Activated T-helper 17 cell treated with anti-CD3 and anti-CD28 coated beads, Interleukin-2, amount 50 U/mL, for 72 hours (primary cell): Measurements from ENCODE around the gene SULT1A1. TPM values are rescaled to one million over a fixed set of nuclear protein-coding genes. Genes with fewer than 3 reads are reported as not detected.
"Not testable (repeated sequence)": the region's sequence is repeated elsewhere in the genome, so short reads cannot be mapped to it uniquely, and the experiment has no call there.

Source experiments
- ATAC-seq: fragments of 150-1000 bp; cut with Tn5 transposase; replicated peaks from 2 replicates; pipeline ENCODE4 v1.10.0; 2021; ENCODE audit warnings: mild to moderate bottlenecking, moderate library complexity
- H3K27ac Mint-ChIP-seq: one replicate; pipeline ENCODE4 v1.8.0; 2022; ENCODE audit warnings: mixed read lengths
- H3K27me3 Mint-ChIP-seq: one replicate; pipeline ENCODE4 v1.8.0; 2022; ENCODE audit warnings: mixed read lengths
- H3K36me3 Mint-ChIP-seq: one replicate; pipeline ENCODE4 v1.8.0; 2022; ENCODE audit warnings: low read depth, mild to moderate bottlenecking, mixed read lengths
- H3K4me1 Mint-ChIP-seq: one replicate; pipeline ENCODE4 v1.8.0; 2022; ENCODE audit warnings: mixed read lengths
- H3K4me3 Mint-ChIP-seq: one replicate; pipeline ENCODE4 v1.8.0; 2022; ENCODE audit warnings: mild to moderate bottlenecking, mixed read lengths
- H3K9me3 Mint-ChIP-seq: one replicate; pipeline ENCODE4 v1.8.0; 2022; ENCODE audit warnings: mixed read lengths
- total RNA-seq, 2 donors: library from RNA; stranded (reverse); gene quantifications; one replicate each; pipeline ENCODE4 v1.2.3, GENCODE V29; 2022

SULT1A1 gene
- total RNA-seq = 1 to 10 TPM; 5.9 to 7.1 TPM

DNA sequence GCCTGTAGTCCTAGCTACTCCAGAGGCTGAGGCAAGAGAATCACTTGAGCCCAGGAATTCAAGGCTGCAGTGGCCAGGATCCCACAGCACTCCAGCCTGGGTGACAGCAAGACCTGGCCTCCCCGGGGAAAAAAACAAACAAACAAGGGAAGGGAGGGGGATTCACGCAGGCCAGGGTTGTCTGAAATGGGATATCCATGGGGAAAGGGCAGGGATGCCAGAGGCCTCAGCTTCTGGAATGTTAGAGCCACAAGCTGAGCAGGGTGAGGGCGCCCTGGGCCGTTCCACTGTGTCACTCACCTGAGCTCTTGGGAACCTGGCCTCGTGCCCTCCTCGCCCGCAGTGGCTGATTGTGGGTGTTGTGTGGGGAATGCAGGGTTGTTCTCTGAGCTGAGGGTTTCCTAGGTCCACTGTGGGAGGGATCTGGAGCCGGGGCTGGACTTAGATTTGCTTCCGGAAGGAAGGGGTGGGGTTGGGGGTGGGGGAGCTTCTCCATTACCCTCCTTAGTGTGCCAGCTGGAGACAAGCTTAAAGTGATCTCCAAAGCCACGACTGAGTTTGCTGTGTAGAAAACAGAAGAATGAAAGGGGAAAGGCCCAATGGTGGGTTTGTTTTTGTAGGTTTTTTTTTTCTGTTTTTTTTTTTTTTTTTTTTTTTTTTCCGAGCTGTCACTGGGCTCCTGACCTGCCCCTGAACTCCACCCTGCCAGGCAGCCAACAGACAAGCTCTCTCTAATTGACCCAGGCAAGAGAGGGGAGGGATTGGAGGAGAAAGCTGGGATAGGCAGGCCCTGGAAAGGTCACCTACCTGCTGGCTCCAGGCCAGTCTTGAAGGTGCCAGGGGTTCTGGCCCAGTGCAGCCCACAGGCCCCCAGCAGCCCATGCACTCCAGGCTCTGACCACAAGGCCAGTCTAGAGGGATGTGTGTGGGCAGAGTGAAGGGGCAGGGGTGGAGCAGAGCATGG is at the start of gene SULT1A1:
SULT1A1 (minus strand) TSS at position 414 of the 964 bp plus-strand sequence. CDS start 1,189 bp downstream, outside the sequence.
- H3K4me3 Mint-ChIP-seq = no peak within 1 kb of the TSS
- peaks cover 9% of the 10 kb centered on the region for H3K4me1 Mint-ChIP-seq
- no peaks in the 10 kb centered on the region for H3K36me3 Mint-ChIP-seq
- ATAC-seq = no peak
- no peaks in the 10 kb centered on the region for H3K9me3 Mint-ChIP-seq
- H3K27me3 Mint-ChIP-seq = no peaks in the 10 kb centered on the region
- peak within 1 kb of the TSS; percentile 36 for H3K27ac Mint-ChIP-seq

DNA sequence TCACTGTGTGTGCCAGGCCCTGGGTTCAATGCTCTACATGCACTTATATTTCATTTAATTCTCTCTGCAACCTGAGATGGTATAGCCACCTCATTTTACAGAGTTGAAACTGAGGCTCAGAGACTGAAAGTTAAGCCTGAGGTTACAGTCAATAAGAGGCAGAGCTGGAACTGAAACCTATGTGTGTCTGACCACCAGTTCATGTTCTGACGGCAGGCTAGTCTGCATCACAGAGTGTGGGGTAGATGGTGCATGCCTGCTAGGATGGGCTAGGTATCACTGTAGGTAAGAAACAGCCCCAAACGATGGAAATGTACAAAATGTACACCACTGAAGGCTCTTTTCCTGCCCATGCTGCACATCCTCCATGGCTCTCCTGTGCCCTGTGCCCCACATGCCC is 30.1 kb upstream of the SULT1A1 start:
- not testable (repeated sequence) for H3K4me3 Mint-ChIP-seq, H3K9me3 Mint-ChIP-seq, H3K4me1 Mint-ChIP-seq, H3K27me3 Mint-ChIP-seq, ATAC-seq, H3K36me3 Mint-ChIP-seq, H3K27ac Mint-ChIP-seq

DNA sequence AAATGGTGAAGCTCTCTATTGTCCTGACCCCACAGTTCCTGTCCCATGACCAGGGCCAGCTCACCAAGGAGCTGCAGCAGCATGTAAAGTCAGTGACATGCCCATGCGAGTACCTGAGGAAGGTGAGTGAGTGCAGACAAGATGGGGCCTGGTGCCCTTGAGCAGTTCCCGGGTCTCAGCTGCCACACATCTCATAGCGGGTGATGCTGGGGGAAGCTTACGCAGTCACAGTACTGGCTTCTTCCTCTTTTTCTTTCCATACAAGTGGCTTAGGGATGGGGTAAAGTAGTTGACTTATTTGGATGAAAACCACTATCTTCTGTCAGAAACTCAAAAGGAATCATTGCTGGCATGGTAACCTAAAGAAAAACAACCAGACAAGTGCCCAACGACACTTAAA is 28.5 kb upstream of the SULT1A1 start:
- H3K27ac Mint-ChIP-seq, H3K9me3 Mint-ChIP-seq, H3K4me3 Mint-ChIP-seq, H3K4me1 Mint-ChIP-seq, H3K27me3 Mint-ChIP-seq, H3K36me3 Mint-ChIP-seq, ATAC-seq: not testable (repeated sequence)

DNA sequence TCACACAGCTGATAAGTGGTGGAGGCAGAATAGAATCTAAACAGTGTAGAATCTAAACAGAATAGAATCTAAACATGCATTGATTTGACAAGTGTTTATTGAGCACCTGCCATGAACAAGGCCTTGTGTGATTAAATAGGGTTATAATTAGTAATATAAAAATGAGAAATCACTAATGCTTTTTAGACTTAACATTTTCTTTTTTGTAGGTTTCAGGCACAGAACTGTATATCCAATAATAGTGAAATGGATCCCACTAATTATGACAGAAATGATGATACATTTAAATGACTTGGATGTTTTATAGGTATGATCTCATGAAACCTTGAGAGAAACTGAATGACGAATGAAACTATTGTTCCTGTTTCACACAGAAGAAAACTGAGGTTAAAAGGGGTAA is 27.9 kb upstream of the SULT1A1 start, which contains the start of gene NPIPB8:
NPIPB8 (plus strand) TSS at position 301 of the 400 bp plus-strand sequence. CDS start 296 bp downstream, outside the sequence.
- not testable (repeated sequence) for H3K36me3 Mint-ChIP-seq, H3K9me3 Mint-ChIP-seq, ATAC-seq, H3K27me3 Mint-ChIP-seq, H3K27ac Mint-ChIP-seq, H3K4me3 Mint-ChIP-seq, H3K4me1 Mint-ChIP-seq

DNA sequence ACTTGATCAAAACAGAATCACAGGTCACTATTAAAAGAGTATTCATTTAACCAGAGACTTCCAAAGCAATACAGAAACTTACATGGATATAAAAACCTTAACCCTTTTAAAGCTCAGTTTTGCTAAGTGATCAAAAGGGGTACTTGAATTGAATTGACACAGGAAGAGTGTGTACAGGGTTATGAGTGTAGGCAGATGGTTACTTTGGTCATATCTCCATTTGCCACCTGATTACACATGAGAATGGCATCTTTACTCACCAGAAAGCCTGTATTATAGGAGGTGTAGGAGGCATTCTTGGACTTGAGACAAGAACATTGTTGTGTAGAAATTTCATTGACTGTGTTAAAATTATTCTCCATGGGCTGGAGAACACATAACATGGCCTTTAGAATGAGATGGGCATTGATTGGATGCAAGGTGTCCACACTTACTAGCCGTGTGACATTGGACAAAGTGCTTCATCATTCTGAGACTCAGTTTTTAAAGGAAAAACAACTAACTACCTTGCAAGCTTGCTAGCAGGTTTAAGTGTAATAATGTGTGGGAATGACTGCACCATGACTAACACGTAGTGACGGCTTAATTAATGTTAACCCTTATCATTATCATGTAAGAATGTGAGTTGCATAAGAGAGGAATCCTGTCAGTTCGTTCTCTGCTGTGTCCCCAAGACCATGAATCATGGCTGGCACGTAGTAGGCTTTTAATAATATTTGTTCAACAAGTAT is 26.4 kb upstream of the SULT1A1 start:
- not testable (repeated sequence) for H3K27ac Mint-ChIP-seq, H3K4me3 Mint-ChIP-seq, H3K27me3 Mint-ChIP-seq, H3K36me3 Mint-ChIP-seq, H3K4me1 Mint-ChIP-seq, ATAC-seq, H3K9me3 Mint-ChIP-seq

DNA sequence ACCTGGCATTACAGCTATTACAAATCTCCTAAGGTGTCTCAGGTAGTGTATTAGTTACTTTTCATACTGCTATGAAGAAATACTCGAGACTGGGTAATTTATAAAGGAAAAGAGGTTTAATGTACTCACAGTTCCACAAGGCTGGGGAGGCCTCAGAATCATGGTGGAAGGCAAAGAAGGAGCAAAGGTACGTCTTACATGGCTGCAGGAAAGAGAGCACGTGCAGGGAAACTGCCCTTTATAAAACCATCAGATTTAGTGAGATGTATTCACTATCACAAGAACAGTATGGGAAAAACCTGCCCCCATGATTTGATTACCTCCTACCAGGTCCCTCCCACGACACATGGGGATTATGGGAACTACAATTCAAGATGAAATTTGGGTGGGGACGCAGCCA is 21.1 kb upstream of the SULT1A1 start:
- not testable (repeated sequence) for H3K4me3 Mint-ChIP-seq, H3K27ac Mint-ChIP-seq, H3K4me1 Mint-ChIP-seq, H3K36me3 Mint-ChIP-seq, ATAC-seq, H3K9me3 Mint-ChIP-seq, H3K27me3 Mint-ChIP-seq

DNA sequence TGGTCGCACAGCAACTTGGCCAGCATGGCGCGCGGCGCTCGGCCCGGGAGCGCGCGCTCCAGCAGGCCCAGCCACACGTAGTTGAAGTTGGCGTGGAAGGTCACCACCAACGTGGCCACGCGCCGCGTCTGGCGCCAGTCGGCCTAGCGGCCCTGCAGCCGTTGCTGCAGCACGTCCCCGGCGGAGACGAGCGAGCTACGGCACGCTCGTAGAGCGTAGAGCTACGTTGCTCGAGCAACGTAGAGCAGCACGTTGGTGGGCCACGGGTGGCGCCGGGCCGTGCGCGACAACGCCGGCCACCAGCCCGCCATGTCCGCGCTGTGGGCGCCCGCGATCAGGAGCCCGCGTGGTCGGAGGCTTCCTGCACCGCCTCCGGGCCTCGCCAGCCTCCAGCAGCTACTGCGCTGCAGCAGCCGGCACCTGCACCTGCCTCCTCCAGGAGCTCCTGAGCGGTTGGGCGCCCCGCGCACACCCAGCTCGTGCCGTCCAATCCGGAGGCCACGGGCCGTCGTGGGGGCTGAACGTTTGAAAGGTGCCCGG is 13.4 kb upstream of the SULT1A1 start:
- H3K9me3 Mint-ChIP-seq = no peaks in the 10 kb centered on the region
- peak; percentile 90 for ATAC-seq
- peak overlapping the region; percentile 80 for H3K4me3 Mint-ChIP-seq
- peaks cover 28% of the 10 kb centered on the region for H3K36me3 Mint-ChIP-seq
- peaks cover 5% of the 10 kb centered on the region for H3K4me1 Mint-ChIP-seq
- peak overlapping the region; percentile 71 for H3K27ac Mint-ChIP-seq
- H3K27me3 Mint-ChIP-seq = no peaks in the 10 kb centered on the region

DNA sequence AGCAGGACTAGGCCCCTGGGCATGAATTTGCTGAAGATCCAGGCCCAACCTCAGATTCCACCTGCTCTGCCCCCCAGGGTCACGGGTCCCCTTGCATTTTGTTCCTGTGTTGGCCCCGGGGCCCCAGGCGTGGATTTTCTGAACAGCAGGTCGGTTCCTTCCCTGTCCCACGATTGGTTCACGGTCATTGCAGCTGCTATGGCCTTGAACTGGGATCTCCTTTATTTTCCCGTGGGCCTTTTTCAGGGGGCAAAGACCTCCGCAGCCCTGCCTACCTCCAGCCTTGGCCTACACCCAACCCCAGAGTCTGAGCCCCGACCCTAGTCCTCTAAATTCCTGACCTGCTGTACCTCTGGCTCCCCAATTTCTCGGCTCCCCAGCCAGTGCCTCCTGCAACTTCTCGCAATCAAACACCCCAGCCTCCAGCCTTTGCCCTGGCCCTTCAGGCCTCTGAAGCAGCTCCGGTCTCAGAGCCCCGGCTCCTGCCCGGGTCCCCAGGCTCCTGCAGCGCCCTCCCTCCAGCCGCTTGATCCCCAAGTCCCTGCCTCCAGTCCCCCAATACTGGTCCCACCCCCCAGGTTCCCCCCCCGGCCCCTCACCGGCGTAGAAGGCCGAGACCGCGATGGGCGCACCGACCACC is 12.8 kb upstream of the SULT1A1 start:
- not testable (repeated sequence) for H3K4me1 Mint-ChIP-seq, H3K27me3 Mint-ChIP-seq, H3K9me3 Mint-ChIP-seq
- H3K36me3 Mint-ChIP-seq = peaks cover 34% of the 10 kb centered on the region
- ATAC-seq = peak; percentile 28
- H3K4me3 Mint-ChIP-seq = peak overlapping the region; percentile 80
- peak overlapping the region; percentile 71 for H3K27ac Mint-ChIP-seq

DNA sequence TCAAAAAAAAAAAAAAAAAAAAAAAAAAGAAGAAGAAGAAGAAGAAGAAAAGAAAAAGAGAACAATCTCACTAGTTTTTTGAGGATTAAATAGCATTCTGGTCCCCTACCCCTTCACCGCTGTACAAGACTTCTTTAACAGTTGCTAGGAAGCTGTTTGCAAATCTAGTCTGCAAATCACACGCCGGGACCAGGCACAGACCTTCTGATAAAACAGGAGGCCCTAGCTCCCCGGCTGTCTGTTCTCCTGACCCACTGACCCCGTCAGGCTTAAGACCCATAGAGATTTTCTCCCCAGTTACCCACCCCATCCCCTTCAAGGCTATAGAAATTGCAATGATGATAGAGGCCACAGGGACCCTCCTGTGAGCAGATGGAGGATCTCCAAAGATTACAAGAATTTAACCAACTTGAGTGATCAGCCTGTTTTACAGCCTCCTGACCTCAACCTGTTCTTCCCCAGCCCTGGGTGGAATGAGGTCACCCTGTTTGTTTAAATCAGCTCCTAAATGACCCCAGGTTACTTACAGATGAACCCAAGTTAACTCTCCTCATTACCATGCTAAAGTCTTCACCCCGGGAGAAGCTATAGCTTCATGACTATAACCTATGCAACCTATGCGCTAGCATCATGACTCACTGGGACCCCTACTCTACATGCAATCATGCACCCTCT is 11.8 kb upstream of the SULT1A1 start:
- peak overlapping the region; percentile 80 for H3K4me3 Mint-ChIP-seq
- H3K4me1 Mint-ChIP-seq = peaks cover 5% of the 10 kb centered on the region
- H3K9me3 Mint-ChIP-seq = no peaks in the 10 kb centered on the region
- no peak overlapping the region for H3K27ac Mint-ChIP-seq
- no peak for ATAC-seq
- H3K36me3 Mint-ChIP-seq = peaks cover 41% of the 10 kb centered on the region
- H3K27me3 Mint-ChIP-seq = no peaks in the 10 kb centered on the region

DNA sequence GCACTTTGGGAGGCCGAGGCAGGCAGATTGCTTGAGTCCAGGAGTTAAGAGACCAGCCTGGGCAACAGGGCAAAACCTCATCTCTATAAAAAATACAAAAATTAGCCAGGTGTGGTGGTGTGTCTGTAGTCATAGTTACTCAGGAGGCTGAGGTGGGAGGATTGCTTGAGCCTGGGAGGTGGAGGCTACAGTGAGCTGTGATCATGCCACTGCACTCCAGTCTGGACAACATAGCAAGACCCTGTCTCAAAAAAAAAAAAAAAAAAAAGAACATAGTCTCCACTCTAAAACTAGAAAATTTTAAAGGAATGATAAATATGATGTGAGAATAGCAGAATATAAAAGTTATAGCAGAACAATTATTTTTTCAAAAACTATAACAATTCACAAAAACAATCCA is 10.5 kb upstream of the SULT1A1 start:
- H3K27ac Mint-ChIP-seq, H3K4me3 Mint-ChIP-seq, H3K27me3 Mint-ChIP-seq, H3K9me3 Mint-ChIP-seq, ATAC-seq, H3K4me1 Mint-ChIP-seq: not testable (repeated sequence)
- peaks cover 41% of the 10 kb centered on the region for H3K36me3 Mint-ChIP-seq

DNA sequence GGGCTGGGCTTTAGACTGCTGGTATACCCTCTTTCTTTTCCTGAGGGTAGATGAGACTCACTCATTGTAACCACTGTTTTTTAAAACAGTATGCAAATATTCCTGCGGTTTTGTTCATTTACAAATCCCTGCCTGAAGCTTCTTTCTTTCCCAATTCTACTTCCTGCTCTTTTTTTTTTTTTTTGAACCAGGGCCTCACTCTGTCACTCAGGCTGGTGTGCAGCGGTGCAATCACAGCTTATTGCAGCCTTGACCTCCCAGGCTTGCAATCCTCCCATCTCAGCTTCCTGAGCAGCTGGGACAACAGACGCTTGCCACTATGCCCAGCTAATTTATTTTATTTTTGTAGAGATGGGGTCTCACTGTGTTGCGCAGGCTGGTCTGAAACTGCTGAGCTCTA is 8.0 kb upstream of the SULT1A1 start:
- Mint-ChIP-seq H3K27me3 (no peaks in the 10 kb centered on the region), H3K4me3 (no peak overlapping the region), H3K4me1 (peaks cover 5% of the 10 kb centered on the region), H3K27ac (no peak overlapping the region), H3K36me3 (peaks cover 41% of the 10 kb centered on the region), H3K9me3 (no peaks in the 10 kb centered on the region)
- ATAC-seq = no peak

DNA sequence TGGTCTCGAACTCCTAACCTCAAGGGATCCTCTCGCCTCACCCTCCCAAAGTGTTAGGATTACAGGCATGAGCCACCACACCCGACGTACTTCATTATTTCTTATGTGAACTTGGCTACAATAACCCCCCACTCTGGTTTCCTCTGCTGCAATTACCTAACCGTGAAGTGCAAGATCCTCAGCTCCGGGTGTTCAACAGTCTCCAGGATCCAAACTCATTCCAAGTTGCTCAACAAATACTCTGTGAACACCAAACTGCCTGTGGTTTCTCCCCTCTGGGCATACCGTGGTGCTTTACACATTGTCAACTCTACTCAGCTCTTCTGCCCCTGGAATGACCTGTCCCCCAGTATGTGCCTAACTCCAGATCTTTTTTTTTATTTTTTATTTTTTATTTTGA is 6.8 kb upstream of the SULT1A1 start:
- H3K9me3 Mint-ChIP-seq = no peaks in the 10 kb centered on the region
- no peak overlapping the region for H3K4me3 Mint-ChIP-seq
- peaks cover 41% of the 10 kb centered on the region for H3K36me3 Mint-ChIP-seq
- H3K27ac Mint-ChIP-seq = no peak overlapping the region
- H3K27me3 Mint-ChIP-seq = no peaks in the 10 kb centered on the region
- H3K4me1 Mint-ChIP-seq = no peaks in the 10 kb centered on the region
- ATAC-seq = no peak

DNA sequence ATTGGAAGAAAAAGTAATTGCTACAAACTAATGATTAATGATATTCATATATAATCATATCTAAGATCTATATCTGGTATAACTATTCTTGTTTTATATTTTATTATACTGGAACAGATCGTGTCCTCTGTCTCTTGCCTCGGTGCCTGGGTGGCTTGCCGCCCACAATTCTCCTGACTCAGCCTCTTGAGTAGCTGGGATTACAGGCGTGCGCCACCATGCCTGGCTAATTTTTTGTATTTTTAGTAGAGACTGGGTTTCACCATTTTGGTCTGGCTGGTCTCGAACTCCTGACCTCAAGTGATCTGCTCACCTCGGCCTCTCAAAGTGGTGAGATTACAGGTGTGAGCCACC is 6.4 kb upstream of the SULT1A1 start:
- not testable (repeated sequence) for H3K4me1 Mint-ChIP-seq, H3K27me3 Mint-ChIP-seq
- peaks cover 40% of the 10 kb centered on the region for H3K36me3 Mint-ChIP-seq

More for the DNA sequence above, 6.4 kb upstream of the SULT1A1 start:
- H3K27ac Mint-ChIP-seq, ATAC-seq, H3K4me3 Mint-ChIP-seq, H3K9me3 Mint-ChIP-seq: not testable (repeated sequence)
